B cell (primary cell): ENCODE measurements around the gene TPBG.

Experiments used
- CTCF ChIP-seq: fragments of 200-600 bp; IDR thresholded peaks from one replicate; pipeline ENCODE4 v1.8.0; 2022; ENCODE audit warnings: antibody characterized with exemption, mild to moderate bottlenecking
- EZH2 ChIP-seq: IDR thresholded peaks from 2 replicates; pipeline ENCODE4 v1.6.1; 2012; ENCODE audit warnings: borderline replicate concordance, low read depth, mild to moderate bottlenecking, moderate library complexity, low read length; ENCODE audit not compliant: insufficient read depth, poor library complexity, severe bottlenecking

DNA sequence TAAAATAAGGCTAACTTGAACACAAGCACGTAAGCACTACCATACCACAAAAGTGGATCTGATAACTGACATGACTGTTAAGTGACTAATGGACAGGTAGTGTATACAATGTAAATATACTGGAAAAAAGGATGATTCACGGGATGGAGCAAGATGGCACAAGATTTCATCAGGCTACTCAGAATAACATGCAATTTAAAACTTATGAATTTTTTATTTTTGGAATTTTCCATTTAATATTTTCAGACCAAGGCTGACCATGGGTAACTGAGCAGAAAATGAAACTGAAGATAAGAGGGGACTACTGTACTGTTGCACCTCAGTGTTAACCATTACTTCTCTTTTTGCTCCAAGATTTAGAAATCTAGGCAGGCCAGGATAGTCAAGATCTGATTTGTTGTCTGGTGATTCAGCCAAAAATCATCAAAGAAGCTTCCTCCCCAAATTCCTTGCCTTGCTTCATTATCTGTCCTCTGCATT is 45.4 kb downstream of the TPBG start:
- TF ChIP-seq CTCF (no peak), EZH2 (no peak)
